GM23338 (cell line): ENCODE data around the gene EP300. TPM values are rescaled to one million over a fixed set of nuclear protein-coding genes. Genes with fewer than 3 reads are reported as not detected.
"Not testable (repeated sequence)": the region's sequence is repeated elsewhere in the genome, so short reads cannot be mapped to it uniquely, and the experiment has no call there.

Experiments used
- ATAC-seq: fragments of 200-7000 bp; cut with Tn5 transposase; 3 replicates; pipeline ENCODE4 v1.9.1; 2020
- DNase-seq: peaks from one replicate; pipeline ENCODE4 v3.0.0-alpha.2; 2015; ENCODE audit warnings: low spot score
- H2AFZ ChIP-seq: fragments of 200-600 bp; sonication (generic); 2 replicates; pipeline ENCODE4 v1.8.0; 2016; ENCODE audit warnings: antibody characterized with exemption, mild to moderate bottlenecking, moderate library complexity
- H3F3A ChIP-seq: fragments of 200-600 bp; sonication (generic); replicated peaks from 2 replicates; pipeline ENCODE4 v1.8.0; 2017; ENCODE audit warnings: antibody characterized with exemption, mixed run types, low read depth
- H3K27ac ChIP-seq: fragments of 200-600 bp; sonication (generic); 2 replicates; pipeline ENCODE4 v1.6.1; 2016; ENCODE audit warnings: low read depth
- H3K27me3 ChIP-seq: fragments of 200-600 bp; sonication (generic); 2 replicates; pipeline ENCODE4 v1.8.0; 2016; ENCODE audit warnings: mild to moderate bottlenecking, mixed run types, moderate library complexity; ENCODE audit not compliant: insufficient read depth
- H3K36me3 ChIP-seq: fragments of 200-600 bp; sonication (generic); 2 replicates; pipeline ENCODE4 v1.8.0; 2016; ENCODE audit warnings: mild to moderate bottlenecking; ENCODE audit not compliant: insufficient read depth
- H3K4me1 ChIP-seq: fragments of 200-600 bp; sonication (generic); 2 replicates; pipeline ENCODE4 v1.8.0; 2016; ENCODE audit warnings: mild to moderate bottlenecking, moderate library complexity; ENCODE audit not compliant: insufficient read depth
- H3K4me2 ChIP-seq: fragments of 200-600 bp; sonication (generic); 2 replicates; pipeline ENCODE4 v1.7.1; 2017; ENCODE audit warnings: mixed run types
- H3K4me3 ChIP-seq: fragments of 200-600 bp; sonication (generic); 2 replicates; pipeline ENCODE4 v1.6.1; 2016; ENCODE audit warnings: mixed run types
- H3K79me2 ChIP-seq: fragments of 200-600 bp; sonication (generic); replicated peaks from 2 replicates; pipeline ENCODE4 v1.8.0; 2017; ENCODE audit warnings: mild to moderate bottlenecking; ENCODE audit not compliant: insufficient read depth
- H3K9me2 ChIP-seq: fragments of 200-600 bp; sonication (generic); 2 replicates; pipeline ENCODE4 v1.8.0; 2017; ENCODE audit not compliant: insufficient read depth
- H4K20me1 ChIP-seq: fragments of 200-600 bp; sonication (generic); replicated peaks from 2 replicates; pipeline ENCODE4 v1.8.0; 2017; ENCODE audit warnings: mild to moderate bottlenecking; ENCODE audit not compliant: insufficient read depth
- H3K27ac Mint-ChIP-seq: 2 replicates; pipeline ENCODE4 v1.8.0; 2020; ENCODE audit warnings: inconsistent platforms, mild to moderate bottlenecking, moderate library complexity, mixed read lengths
- H3K27me3 Mint-ChIP-seq: 3 replicates; pipeline ENCODE4 v1.8.0; 2022; ENCODE audit warnings: low read depth, mild to moderate bottlenecking, moderate library complexity, mixed read lengths, inconsistent platforms; ENCODE audit not compliant: insufficient read depth, poor library complexity
- H3K36me3 Mint-ChIP-seq: 3 replicates; pipeline ENCODE4 v1.8.0; 2021; ENCODE audit warnings: low read depth, mild to moderate bottlenecking, inconsistent platforms, moderate library complexity, mixed read lengths
- H3K4me1 Mint-ChIP-seq: 3 replicates; pipeline ENCODE4 v1.8.0; 2020; ENCODE audit warnings: mild to moderate bottlenecking, inconsistent platforms, mixed read lengths
- H3K4me3 Mint-ChIP-seq: 3 replicates; pipeline ENCODE4 v1.8.0; 2021; ENCODE audit warnings: moderate library complexity, mild to moderate bottlenecking, inconsistent platforms, mixed read lengths
- H3K9me3 Mint-ChIP-seq: 3 replicates; pipeline ENCODE4 v1.8.0; 2020; ENCODE audit warnings: moderate library complexity, mild to moderate bottlenecking, inconsistent platforms, mixed read lengths
- CREB1 ChIP-seq: fragments of 250-450 bp; sonication (Bioruptor Pico); IDR thresholded peaks from 2 replicates; pipeline ENCODE4 v1.5.0; 2020; ENCODE audit warnings: low read depth, mild to moderate bottlenecking, moderate library complexity
- REST ChIP-seq: IDR thresholded peaks from one replicate; pipeline ENCODE4 v1.6.1; 2018; ENCODE audit warnings: antibody characterized with exemption; ENCODE audit not compliant: unreplicated experiment
- ZNF462 ChIP-seq: fragments of 250-450 bp; sonication (Bioruptor Pico); IDR thresholded peaks from 2 replicates; pipeline ENCODE4 v1.5.0; 2020; ENCODE audit warnings: mild to moderate bottlenecking, moderate library complexity
- polyA plus RNA-seq: library from polyadenylated mRNA; unstranded; fragments of >200 nt; fragmentation: Nextera tagmentation; extraction: Ambion mirVana; gene quantifications from 2 replicates; pipeline ENCODE4 v1.2.1, GENCODE V29; 2016
- total RNA-seq: library from RNA; depleted of rRNA; stranded (reverse); fragments of >200 nt; shearing (Covaris generic); gene quantifications from 2 replicates; pipeline ENCODE4 v1.2.3, GENCODE V29; 2014

EP300 gene
- total and polyA plus RNA-seq, 2 experiments from 2014 or later = 40.7 to 129 TPM

GRCh38 chr22:41047801-41048211, 44.6 kb upstream of the EP300 start (continued):
- TF ChIP-seq ZNF462 (no peak), REST (no peak), CREB1 (no peak)

- not testable (repeated sequence) for H3K4me2 ChIP-seq, H3K4me1 Mint-ChIP-seq, H3K9me3 Mint-ChIP-seq, H3K4me3 Mint-ChIP-seq, ATAC-seq, DNase-seq, H3K36me3 ChIP-seq, H3K27me3 ChIP-seq, H3F3A ChIP-seq, H3K4me1 ChIP-seq, H3K79me2 ChIP-seq, H3K27ac ChIP-seq, H3K4me3 ChIP-seq, H3K27ac Mint-ChIP-seq, H3K36me3 Mint-ChIP-seq, H3K9me2 ChIP-seq, H4K20me1 ChIP-seq
- H3K27me3 Mint-ChIP-seq = peaks cover 14% of the 10 kb centered on the region
- H2AFZ ChIP-seq = peak overlapping the region; percentile 96
Observed at GRCh38 chr22:41048345-41048744, 44.0 kb upstream of the EP300 start.
